Keratinocyte (primary cell): ENCODE data around the gene APP. TPM values are rescaled to one million over a fixed set of nuclear protein-coding genes. Genes with fewer than 3 reads are reported as not detected.

Source experiments
- DNase-seq: peaks from one replicate; pipeline ENCODE4 v3.0.0-alpha.2; 2011; ENCODE audit warnings: low read depth, missing footprints, low spot score
- FAIRE-seq: peaks from 2 replicates; lab custom pipeline; 2011; peaks lifted over from hg19 to GRCh38; lab: Jason Lieb, UNC
- H2AFZ ChIP-seq: 2 replicates; pipeline ENCODE4 v1.6.0; 2012; ENCODE audit warnings: low read length, control low read depth, inconsistent platforms; ENCODE audit not compliant: control insufficient read depth
- H3K27ac ChIP-seq: 2 replicates; pipeline ENCODE4 v1.5.1; 2011; ENCODE audit warnings: low read length; ENCODE audit not compliant: control insufficient read depth, insufficient read depth
- H3K27me3 ChIP-seq: 3 replicates; pipeline ENCODE4 v1.6.0; 2011; ENCODE audit warnings: low read length; ENCODE audit not compliant: control insufficient read depth, insufficient read depth; ENCODE audit errors: extremely low read depth
- H3K36me3 ChIP-seq, 2 experiments: 2 replicates in 1 of 2; 3 replicates in 1 of 2; pipeline ENCODE4 v1.5.1; 2011; ENCODE audit warnings: low read length in 2 of 2, mild to moderate bottlenecking in 1 of 2; ENCODE audit not compliant: control insufficient read depth in 2 of 2, insufficient read depth in 2 of 2; ENCODE audit errors: extremely low read depth in 1 of 2
- H3K4me1 ChIP-seq: 3 replicates; pipeline ENCODE4 v1.5.1; 2011; ENCODE audit warnings: low read length; ENCODE audit not compliant: control insufficient read depth, insufficient read depth; ENCODE audit errors: extremely low read depth
- H3K4me2 ChIP-seq: 3 replicates; pipeline ENCODE4 v1.6.0; 2011; ENCODE audit warnings: low read depth, low read length; ENCODE audit not compliant: control insufficient read depth, insufficient read depth; ENCODE audit errors: extremely low read depth
- H3K4me3 ChIP-seq, 3 experiments: fragments of 200-600 bp in 1 of 3; sonication (generic) in 1 of 3; 2 replicates in 2 of 3; 3 replicates in 1 of 3; pipeline ENCODE4 v1.5.1; 2011 to 2016; ENCODE audit warnings: low read length in 3 of 3, mild to moderate bottlenecking in 3 of 3, control low read depth in 2 of 3, inconsistent platforms in 1 of 3, low read depth in 1 of 3, mixed read lengths in 1 of 3, mixed run types in 1 of 3, moderate library complexity in 1 of 3; ENCODE audit not compliant: control insufficient read depth in 2 of 3, insufficient read depth in 2 of 3; ENCODE audit errors: extremely low read depth in 1 of 3
- H3K79me2 ChIP-seq: 2 replicates; pipeline ENCODE4 v1.6.0; 2012; ENCODE audit warnings: low read length; ENCODE audit not compliant: control insufficient read depth, insufficient read depth
- H3K9ac ChIP-seq: 3 replicates; pipeline ENCODE4 v1.6.0; 2011; ENCODE audit warnings: low read length; ENCODE audit not compliant: control insufficient read depth, insufficient read depth; ENCODE audit errors: extremely low read depth
- H3K9me1 ChIP-seq: 3 replicates; pipeline ENCODE4 v1.6.0; 2011; ENCODE audit warnings: low read length; ENCODE audit not compliant: control insufficient read depth, insufficient read depth; ENCODE audit errors: extremely low read depth
- H3K9me3 ChIP-seq: 2 replicates; pipeline ENCODE4 v1.5.1; 2012; ENCODE audit warnings: low read depth, low read length; ENCODE audit not compliant: control insufficient read depth
- H4K20me1 ChIP-seq: 3 replicates; pipeline ENCODE4 v1.6.0; 2011; ENCODE audit warnings: low read length; ENCODE audit not compliant: control insufficient read depth, insufficient read depth; ENCODE audit errors: extremely low read depth
- CTCF ChIP-seq, 3 experiments: IDR thresholded peaks in 1 of 3; conservative IDR thresholded peaks in 1 of 3; optimal IDR thresholded peaks in 1 of 3; 2 replicates in 2 of 3; 3 replicates in 1 of 3; pipeline versions ENCODE3 to v1.5.1; 2011; ENCODE audit warnings: low read length in 3 of 3, mild to moderate bottlenecking in 3 of 3, moderate library complexity in 2 of 3, control low read depth in 1 of 3, inconsistent platforms in 1 of 3; ENCODE audit not compliant: insufficient read depth in 2 of 3; ENCODE audit errors: extremely low read depth in 1 of 3
- EZH2 ChIP-seq: IDR thresholded peaks from one replicate; pipeline ENCODE4 v1.6.1; 2012; ENCODE audit warnings: inconsistent platforms, mild to moderate bottlenecking, low read length, moderate library complexity
- dilution Hi-C: fragments of 300-500 bp; cut with MboI; formaldehyde crosslinking; loops from one replicate; pipeline ENCODE4 v1.7.0; 2020; ENCODE audit warnings: low sequenced_read_pairs; ENCODE audit not compliant: extremely low pct_ligation_motif_present
- polyA plus RNA-seq, 5 experiments: library from polyadenylated mRNA; depleted of rRNA in 3 of 5; stranded (reverse) in 3 of 5; stranded (forward) in 1 of 5; unstranded in 1 of 5; fragments of >200 nt; gene quantifications; 1 replicate in 1 of 5; 2 replicates in 3 of 5; 3 replicates in 1 of 5; pipeline versions ENCODE4 v1.2.1 to v1.2.3, GENCODE V29; 2011 to 2012; ENCODE audit warnings: missing spikeins in 2 of 5, low read depth in 1 of 5, low replicate concordance in 1 of 5

Gene APP
- polyA plus RNA-seq, 1 donor (not counting 4 experiments of a cell fraction or from before 2014, with no cell fraction given) = 1,015 TPM

GRCh38 chr21:26148071-26148839, 22.3 kb downstream of the APP start:
- peaks cover 15% of the 10 kb centered on the region for H3K4me1 ChIP-seq
- TF ChIP-seq CTCF (optimal IDR thresholded peaks at IDR 0.05 in 1 of 3, IDR thresholded peaks at IDR 0.05 in 1 of 3, conservative IDR thresholded peaks at IDR 0.05 in 1 of 3; ENCODE audit: extremely low read depth in 1 of 3, insufficient read depth in 2 of 3, low read length in 3 of 3) (no peak), EZH2 (no peak)
- DNase-seq (no peak), FAIRE-seq (peak; percentile 36)
- peak overlapping the region; percentile 71 for H3K27ac ChIP-seq
- H3K4me2 ChIP-seq = no peak overlapping the region
- H3K79me2 ChIP-seq = peaks cover 96% of the 10 kb centered on the region
- peaks cover 10 to 27% of the 10 kb centered on the region in 2 experiments for H3K36me3 ChIP-seq
- H3K9me1 ChIP-seq = no peaks in the 10 kb centered on the region
- H2AFZ ChIP-seq = no peak overlapping the region
- no peaks in the 10 kb centered on the region for H3K9me3 ChIP-seq
- no peaks in the 10 kb centered on the region for H3K27me3 ChIP-seq
- H3K9ac ChIP-seq = peak overlapping the region; percentile 4
- H3K4me3 ChIP-seq = no peak overlapping the region
- dilution Hi-C loops = no loop called here
- H4K20me1 ChIP-seq = peaks cover 18% of the 10 kb centered on the region

- no peak overlapping the region for H2AFZ ChIP-seq
- dilution Hi-C loops = no loop called here
- H3K9me1 ChIP-seq = no peaks in the 10 kb centered on the region
- DNase-seq (no peak), FAIRE-seq (no peak)
- H3K4me2 ChIP-seq = no peak overlapping the region
- H3K27me3 ChIP-seq = no peaks in the 10 kb centered on the region
- peaks cover 18% of the 10 kb centered on the region for H4K20me1 ChIP-seq
- H3K79me2 ChIP-seq = peaks cover 96% of the 10 kb centered on the region
- TF ChIP-seq EZH2 = no peak
- no peak for TF ChIP-seq CTCF (optimal IDR thresholded peaks at IDR 0.05 in 1 of 3, IDR thresholded peaks at IDR 0.05 in 1 of 3, conservative IDR thresholded peaks at IDR 0.05 in 1 of 3; ENCODE audit: extremely low read depth in 1 of 3, insufficient read depth in 2 of 3, low read length in 3 of 3)
- no peaks in the 10 kb centered on the region for H3K9me3 ChIP-seq
- H3K4me3 ChIP-seq = no peak overlapping the region
- H3K4me1 ChIP-seq = peaks cover 15% of the 10 kb centered on the region
- no peak overlapping the region for H3K27ac ChIP-seq
- H3K36me3 ChIP-seq = peaks cover 10 to 27% of the 10 kb centered on the region in 2 experiments
- H3K9ac ChIP-seq = no peak overlapping the region
Observed at GRCh38 chr21:26147535-26147934, 23.0 kb downstream of the APP start.
